ENCODE data around the gene ERGIC3. TPM values are rescaled to one million over a fixed set of nuclear protein-coding genes. Genes with fewer than 3 reads are reported as not detected.

The ERGIC3 gene
- total and polyA plus RNA-seq, 2 donors (not counting 1 experiment from before 2014, with no cell fraction given), result 191 to 254 TPM

DNA sequence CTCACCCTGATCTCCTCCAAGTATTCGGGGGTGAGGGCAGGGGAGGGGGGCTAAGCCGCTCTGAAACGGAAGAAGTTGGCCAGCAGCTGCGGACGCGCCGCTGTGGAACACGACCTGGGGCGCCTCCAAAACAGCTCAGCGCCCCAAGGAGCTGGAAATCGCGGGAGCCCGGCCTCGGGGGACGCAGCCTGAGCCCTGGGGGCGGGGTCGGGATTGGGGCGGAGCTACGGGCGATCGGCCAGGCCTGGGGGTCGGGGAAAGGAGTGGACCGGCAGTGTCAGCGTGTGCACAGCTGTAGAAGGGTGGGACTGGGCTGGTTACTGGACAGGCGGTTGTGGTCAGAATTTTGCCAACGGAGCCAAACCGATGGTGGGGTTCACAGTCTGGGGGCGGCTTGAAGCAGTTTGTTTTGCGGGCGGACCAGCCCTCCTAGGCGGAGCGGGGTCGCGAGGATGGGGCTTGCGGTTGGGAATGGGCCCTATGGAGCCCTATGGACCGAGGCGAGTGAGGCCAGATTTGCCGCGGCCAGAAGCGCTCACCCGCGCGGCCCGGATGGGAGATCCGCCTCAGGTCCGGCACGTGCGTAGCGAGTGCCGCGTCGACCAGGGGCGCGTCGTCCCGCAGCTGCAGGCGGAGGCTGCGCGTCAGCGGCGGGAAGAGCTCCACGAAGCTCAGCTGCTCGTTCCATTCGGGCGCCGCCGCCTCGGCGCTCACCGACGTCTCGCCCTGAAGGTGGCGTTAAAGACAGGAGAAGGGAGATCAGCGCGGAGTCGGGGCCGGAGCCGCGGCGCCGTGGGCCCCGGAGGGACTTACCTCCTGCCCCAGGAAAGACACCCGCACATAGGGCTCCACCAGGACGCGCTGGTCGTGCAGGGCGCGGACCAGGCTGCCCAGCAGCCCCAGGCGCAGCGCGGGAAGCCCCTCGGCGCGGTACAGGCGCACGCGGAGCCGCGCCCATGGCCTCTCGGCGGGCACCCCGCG lies 59.4 kb downstream of the ERGIC3 start:
- H3K4me1 Mint-ChIP-seq, result peaks cover 12% of the 10 kb centered on the region

More for the DNA sequence above, 59.4 kb downstream of the ERGIC3 start:
- no peak overlapping the region for H3K27ac ChIP-seq (ENCODE audit: low read length in 2 of 2)
- under 1% methylated on average over 103 of the region's 103 CpGs for WGBS (ENCODE audit: insufficient coverage)
- H2AFZ ChIP-seq (ENCODE audit: insufficient read depth, low read depth, low read length, poor library complexity, severe bottlenecking), result peak overlapping the region; percentile 82
- ATAC-seq (ENCODE audit: low read depth) (peak; percentile 78), DNase-seq (peak; percentile 88)
- intact Hi-C loops (cut with micrococcal nuclease), result loop anchor here (1.0 to 5.0 kb wide), 3 partner anchors 15 to 283 kb away; partner anchors contain the start of genes NFS1 and ROMO1
- no peaks in the 10 kb centered on the region for H3K36me3 ChIP-seq (replicated peaks in 1 of 2; ENCODE audit: control extremely low read depth in 1 of 2, control insufficient read depth in 1 of 2, extremely low read depth in 1 of 2, insufficient read depth in 2 of 2, low read length in 1 of 2)
- Mint-ChIP-seq H3K4me3 (peak overlapping the region; percentile 89), H3K9me3 (ENCODE audit: insufficient read depth) (no peaks in the 10 kb centered on the region), H3K27me3 (peaks cover 44% of the 10 kb centered on the region), H3K27ac (no peak overlapping the region)
- peak overlapping the region; percentile 98 for H3K4me2 ChIP-seq (replicated peaks; ENCODE audit: low read depth, low read length, poor library complexity, severe bottlenecking)
- H3K27me3 ChIP-seq (replicated peaks in 1 of 4; ENCODE audit: control extremely low read depth in 1 of 4, control insufficient read depth in 3 of 4, insufficient read depth in 4 of 4, low read length in 3 of 4), result peaks cover 0 to 40% (median 15%) of the 10 kb centered on the region in 4 experiments
- H3K4me1 ChIP-seq (ENCODE audit: control insufficient read depth in 2 of 2, insufficient read depth in 2 of 2, low read length in 2 of 2), result peaks cover 16 to 17% of the 10 kb centered on the region in 2 donors
- H3K9ac ChIP-seq (ENCODE audit: low read length), result peak overlapping the region; percentile 75
- peak; percentile 48 for TF ChIP-seq CTCF (IDR thresholded peaks at IDR 0.05)
- no peak for TF ChIP-seq EZH2 (IDR thresholded peaks at IDR 0.05; ENCODE audit: borderline replicate concordance, insufficient read depth, low read depth, low read length, poor library complexity, severe bottlenecking)
- H3K4me3 ChIP-seq (ENCODE audit: control extremely low read depth in 1 of 5, extremely low read depth in 1 of 5, insufficient read depth in 1 of 5, low read depth in 2 of 5, low read length in 4 of 5), result peak overlapping the region in 4 of 5 experiments; percentile 40 to 77 (median 58)
- ChIA-PET CTCF (interaction anchor here (0.6 to 1.9 kb wide), 19 partner anchors 15 to 510 kb away, joined by 3 to 20 read pairs (median 4); partner anchors contain the start of genes NFS1, ROMO1 and SPAG4), POLR2A (interaction anchor here (1.5 kb wide), 1 partner anchor 19 kb away, joined by 3 read pairs; no protein-coding TSS in a partner anchor)
- peaks cover 0 to 6% (median 0%) of the 10 kb centered on the region in 3 donors for H3K9me3 ChIP-seq (ENCODE audit: control extremely low read depth in 1 of 3, control insufficient read depth in 2 of 3, insufficient read depth in 1 of 3, low read length in 2 of 3)
- no peaks in the 10 kb centered on the region for H3K79me2 ChIP-seq (ENCODE audit: control insufficient read depth, insufficient read depth, low read length)
- no peaks in the 10 kb centered on the region for H4K20me1 ChIP-seq (ENCODE audit: control insufficient read depth, insufficient read depth, low read length, poor library complexity, severe bottlenecking)
